Activated B cell treated with CpG ODN at 0.5 μM for 24 hours (primary cell): Measurements from ENCODE around the gene TTLL12. TPM values are rescaled to one million over a fixed set of nuclear protein-coding genes. Genes with fewer than 3 reads are reported as not detected.

Source experiments
- ATAC-seq: fragments of 200-7000 bp; cut with Tn5 transposase; one replicate; pipeline ENCODE4 v1.10.0; 2021; ENCODE audit warnings: low read depth, mild to moderate bottlenecking, moderate library complexity
- CTCF ChIA-PET: fragments of 350-600 bp; sonication (Branson Sonifier 250); formaldehyde crosslinking; loops from one replicate; lab custom pipeline; 2021; ENCODE audit warnings: antibody characterized with exemption; lab: Charles Lee
- POLR2A ChIA-PET: fragments of 350-600 bp; sonication (Branson Sonifier 250); formaldehyde crosslinking; loops from one replicate; lab custom pipeline; 2021; ENCODE audit warnings: antibody characterized with exemption; lab: Charles Lee
- DNase-seq: peaks from one replicate; pipeline ENCODE4 v3.0.0; 2022
- H3K27ac Mint-ChIP-seq: one replicate; pipeline ENCODE4 v1.8.0; 2020; ENCODE audit warnings: mixed read lengths
- H3K27me3 Mint-ChIP-seq: one replicate; pipeline ENCODE4 v1.8.0; 2021; ENCODE audit warnings: mixed read lengths
- H3K36me3 Mint-ChIP-seq: one replicate; pipeline ENCODE4 v1.8.0; 2021; ENCODE audit warnings: low read depth, mixed read lengths
- H3K4me1 Mint-ChIP-seq: one replicate; pipeline ENCODE4 v1.8.0; 2021; ENCODE audit warnings: mixed read lengths
- H3K4me3 Mint-ChIP-seq: one replicate; pipeline ENCODE4 v1.8.0; 2020; ENCODE audit warnings: mild to moderate bottlenecking, mixed read lengths
- H3K9me3 Mint-ChIP-seq: one replicate; pipeline ENCODE4 v1.8.0; 2020; ENCODE audit warnings: mixed read lengths
- intact Hi-C: fragments of 100-400 bp; cut with micrococcal nuclease; formaldehyde crosslinking; loops from one replicate; pipeline ENCODE4 v1.15.1; 2024
- total RNA-seq: library from RNA; stranded (reverse); gene quantifications from 2 replicates; pipeline ENCODE4 v1.2.3, GENCODE V29; 2022
- TF ChIP-seq, protein P1 (sequence below): fragments of 200-600 bp; IDR thresholded peaks from one replicate; pipeline ENCODE4 v1.8.0; 2022; ENCODE audit warnings: antibody characterized with exemption, mild to moderate bottlenecking

The TTLL12 gene
- total RNA-seq, 1 donor from 2014 or later = 31.5 TPM

DNA sequence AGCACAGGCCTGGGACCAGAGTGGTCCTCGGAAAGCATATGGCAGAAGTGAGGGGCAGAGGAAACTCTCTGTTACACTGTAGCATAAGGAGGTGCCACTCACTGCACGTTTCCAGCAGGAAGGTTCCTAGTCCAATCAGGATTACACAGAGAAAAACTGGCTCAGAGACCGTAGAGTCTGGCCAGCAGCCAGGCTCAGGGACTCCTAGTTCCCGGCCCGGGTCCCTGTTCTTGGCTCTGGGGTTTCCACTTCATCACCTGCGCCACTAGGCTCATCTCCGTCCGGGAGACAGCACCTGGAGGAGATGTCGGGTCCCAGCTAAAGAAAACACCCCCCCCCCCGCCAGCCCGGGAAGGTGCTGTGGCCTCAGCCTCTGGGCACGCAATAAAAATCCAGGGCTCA is 1.1 kb downstream of the TTLL12 start:
- DNase-seq (no peak), ATAC-seq (no peak)
- Mint-ChIP-seq H3K4me1 (peaks cover 14% of the 10 kb centered on the region), H3K36me3 (peaks cover 7% of the 10 kb centered on the region), H3K27ac (no peak overlapping the region), H3K27me3 (no peaks in the 10 kb centered on the region), H3K9me3 (no peaks in the 10 kb centered on the region), H3K4me3 (peak overlapping the region; percentile 75)
- ChIA-PET CTCF (no interaction called here), POLR2A (interaction anchor here (0.6 kb wide), 1 partner anchor 41 kb away, joined by 3 read pairs; no protein-coding TSS in a partner anchor)
- TF ChIP-seq, protein P1, sequence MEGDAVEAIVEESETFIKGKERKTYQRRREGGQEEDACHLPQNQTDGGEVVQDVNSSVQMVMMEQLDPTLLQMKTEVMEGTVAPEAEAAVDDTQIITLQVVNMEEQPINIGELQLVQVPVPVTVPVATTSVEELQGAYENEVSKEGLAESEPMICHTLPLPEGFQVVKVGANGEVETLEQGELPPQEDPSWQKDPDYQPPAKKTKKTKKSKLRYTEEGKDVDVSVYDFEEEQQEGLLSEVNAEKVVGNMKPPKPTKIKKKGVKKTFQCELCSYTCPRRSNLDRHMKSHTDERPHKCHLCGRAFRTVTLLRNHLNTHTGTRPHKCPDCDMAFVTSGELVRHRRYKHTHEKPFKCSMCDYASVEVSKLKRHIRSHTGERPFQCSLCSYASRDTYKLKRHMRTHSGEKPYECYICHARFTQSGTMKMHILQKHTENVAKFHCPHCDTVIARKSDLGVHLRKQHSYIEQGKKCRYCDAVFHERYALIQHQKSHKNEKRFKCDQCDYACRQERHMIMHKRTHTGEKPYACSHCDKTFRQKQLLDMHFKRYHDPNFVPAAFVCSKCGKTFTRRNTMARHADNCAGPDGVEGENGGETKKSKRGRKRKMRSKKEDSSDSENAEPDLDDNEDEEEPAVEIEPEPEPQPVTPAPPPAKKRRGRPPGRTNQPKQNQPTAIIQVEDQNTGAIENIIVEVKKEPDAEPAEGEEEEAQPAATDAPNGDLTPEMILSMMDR = no peak
- intact Hi-C loops = loop anchor here (2.0 kb wide), 1 partner anchor 75 kb away; the partner anchor contains the start of gene BIK

DNA sequence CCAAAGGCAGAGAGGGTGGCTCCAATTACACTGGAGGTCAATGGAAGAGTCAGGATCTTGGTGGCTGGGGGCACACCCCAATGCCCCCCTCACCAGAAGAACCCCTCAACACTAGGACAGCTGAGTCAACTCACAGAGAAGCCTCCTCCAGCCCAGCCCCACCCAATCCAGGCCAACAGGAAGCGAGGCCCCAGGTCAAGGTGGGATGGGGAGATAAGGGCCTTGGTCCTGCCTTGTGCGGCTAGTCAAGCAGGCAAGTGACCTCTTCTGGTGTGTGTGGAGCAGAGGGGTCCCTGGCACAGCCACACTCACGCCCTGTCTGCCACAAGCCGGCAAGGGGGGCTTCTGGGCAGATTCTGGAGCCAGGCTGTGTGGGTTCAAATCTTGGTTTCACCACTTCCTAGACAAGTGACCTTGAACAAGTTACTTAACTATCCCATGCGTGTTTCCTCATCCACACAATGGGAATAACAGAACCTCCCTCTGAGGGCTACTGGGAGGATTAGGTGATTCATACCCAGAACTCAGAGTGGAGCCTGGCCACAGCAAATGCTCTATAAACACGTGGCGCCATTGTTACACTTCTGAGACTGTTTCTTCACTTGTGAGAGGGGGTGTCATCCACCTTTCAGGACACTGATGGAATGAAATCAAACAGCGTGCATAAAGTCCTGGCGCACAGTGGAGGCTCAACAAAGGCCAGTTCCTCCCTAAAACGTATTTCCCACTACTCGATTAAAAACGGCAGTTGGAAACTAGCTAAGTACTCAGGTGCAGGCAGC is 3.2 kb downstream of the TTLL12 start:
- peak overlapping the region; percentile 24 for H3K4me3 Mint-ChIP-seq
- ChIA-PET POLR2A (interaction anchor here (1.1 kb wide), 1 partner anchor 772 kb away, joined by 3 read pairs; the partner anchor contains the start of gene SAMM50), CTCF (no interaction called here)
- H3K27ac Mint-ChIP-seq = no peak overlapping the region
- H3K36me3 Mint-ChIP-seq = peaks cover 23% of the 10 kb centered on the region
- H3K27me3 Mint-ChIP-seq = no peaks in the 10 kb centered on the region
- ATAC-seq (no peak), DNase-seq (no peak)
- H3K4me1 Mint-ChIP-seq = peaks cover 14% of the 10 kb centered on the region
- intact Hi-C loops = no loop called here
- no peaks in the 10 kb centered on the region for H3K9me3 Mint-ChIP-seq
- TF ChIP-seq, protein P1 = no peak

DNA sequence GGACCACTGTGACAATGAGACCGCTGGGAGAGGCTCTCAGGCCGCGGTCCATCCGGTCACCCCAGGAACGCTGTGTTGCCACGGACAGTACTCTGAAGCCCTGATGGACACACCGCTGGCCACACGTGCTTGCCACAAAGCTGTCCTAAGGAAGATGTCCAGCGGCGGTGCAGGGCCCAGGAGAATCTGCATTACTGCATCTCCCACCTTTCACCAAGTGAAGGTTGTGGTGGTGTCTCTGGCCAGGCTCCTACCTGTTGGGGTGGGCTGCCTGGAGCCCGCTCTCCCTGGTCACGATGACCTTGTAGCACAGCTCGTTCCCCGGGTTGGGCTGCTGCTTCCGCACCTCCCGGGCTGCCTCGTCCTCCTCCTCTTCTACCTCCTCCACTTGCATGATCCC is 4.2 kb downstream of the TTLL12 start:
- no peak for ATAC-seq
- Mint-ChIP-seq H3K4me3 (no peak overlapping the region), H3K9me3 (no peaks in the 10 kb centered on the region), H3K36me3 (peaks cover 33% of the 10 kb centered on the region), H3K27ac (no peak overlapping the region), H3K4me1 (peaks cover 14% of the 10 kb centered on the region), H3K27me3 (no peaks in the 10 kb centered on the region)
- ChIA-PET POLR2A (no interaction called here), CTCF (no interaction called here)
- DNase-seq = no peak
- intact Hi-C loops = no loop called here
- TF ChIP-seq, protein P1 = no peak

DNA sequence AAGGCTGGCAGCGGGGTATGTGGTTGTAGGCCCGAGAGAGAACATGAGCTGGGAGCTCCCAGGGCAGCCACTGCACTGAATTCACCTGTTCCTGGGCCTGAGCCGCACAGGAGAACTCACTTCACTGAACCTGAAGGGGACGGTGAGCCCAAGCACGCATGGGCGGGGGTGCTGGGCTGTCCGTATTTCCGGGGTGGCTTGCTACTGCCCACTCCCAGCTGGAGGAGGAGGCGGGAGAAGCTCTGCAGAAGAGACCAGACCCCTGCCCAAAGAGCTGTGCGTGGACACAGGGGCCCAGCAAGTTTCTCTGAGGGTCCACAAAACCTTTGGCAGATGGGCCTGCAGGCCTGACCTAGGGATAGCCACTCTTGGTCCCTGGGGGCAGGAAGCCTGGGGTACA is 4.8 kb downstream of the TTLL12 start:
- Mint-ChIP-seq H3K4me1 (peaks cover 14% of the 10 kb centered on the region), H3K4me3 (no peak overlapping the region), H3K27me3 (no peaks in the 10 kb centered on the region), H3K9me3 (no peaks in the 10 kb centered on the region), H3K36me3 (peaks cover 38% of the 10 kb centered on the region), H3K27ac (no peak overlapping the region)
- no peak for DNase-seq
- no peak for ATAC-seq
- intact Hi-C loops = no loop called here
- TF ChIP-seq, protein P1 = no peak
- ChIA-PET CTCF (no interaction called here), POLR2A (no interaction called here)

DNA sequence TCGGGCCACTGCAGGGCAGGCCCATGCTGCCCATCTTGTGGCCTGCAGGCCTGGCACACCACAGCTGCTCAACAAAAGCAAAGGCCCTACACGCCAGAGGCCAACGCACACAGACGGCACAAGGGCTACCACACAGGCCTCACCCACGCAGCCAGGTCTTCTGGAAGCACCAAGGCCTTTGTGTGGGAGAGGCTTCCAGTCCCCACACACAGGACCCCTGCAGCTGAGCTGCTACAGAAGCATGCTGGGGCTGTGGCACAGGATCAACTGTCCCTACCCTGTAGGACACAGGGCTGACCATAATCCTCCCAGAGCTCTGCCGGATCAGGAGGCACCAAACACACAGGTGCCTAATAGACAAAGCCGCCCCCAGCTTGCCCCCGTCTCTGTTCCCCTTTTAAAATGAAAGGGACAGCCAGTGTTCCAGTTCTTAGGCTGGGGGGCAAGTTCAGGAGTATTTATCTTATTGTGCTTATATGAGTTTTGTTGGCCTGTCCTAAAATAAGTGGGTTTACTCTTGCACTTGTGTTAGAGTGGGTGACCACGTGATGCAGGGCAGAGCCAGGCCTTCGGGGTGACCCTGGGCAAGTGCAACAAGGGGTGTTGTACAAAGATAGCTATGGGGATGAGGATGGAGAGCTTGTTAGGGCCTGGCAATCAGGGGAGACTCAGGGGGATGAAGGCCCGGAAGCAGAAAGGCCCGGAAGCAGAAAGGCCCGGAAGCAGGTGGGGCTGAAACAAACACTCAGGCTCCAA is 5.4 kb downstream of the TTLL12 start:
- TF ChIP-seq, protein P1 = no peak
- Mint-ChIP-seq H3K9me3 (no peaks in the 10 kb centered on the region), H3K27ac (no peak overlapping the region), H3K4me3 (no peak overlapping the region), H3K27me3 (no peaks in the 10 kb centered on the region), H3K36me3 (peaks cover 38% of the 10 kb centered on the region), H3K4me1 (peaks cover 14% of the 10 kb centered on the region)
- no peak for DNase-seq
- no peak for ATAC-seq
- CTCF ChIA-PET = no interaction called here
- POLR2A ChIA-PET = no interaction called here
- intact Hi-C loops = no loop called here
